Measurements from ENCODE around the gene USP7. TPM values are rescaled to one million over a fixed set of nuclear protein-coding genes. Genes with fewer than 3 reads are reported as not detected.

Gene USP7
- total and polyA plus RNA-seq, 4 donors: 13.7 to 85.6 (median 37.7) TPM

- Histone ChIP-seq H3K27ac (ENCODE audit: low read depth in 1 of 2, low read length in 2 of 2) (no peak overlapping the region), H3K27me3 (ENCODE audit: control insufficient read depth in 4 of 4, insufficient read depth in 4 of 4, low read length in 3 of 4) (no peaks in the 10 kb centered on the region), H3K9ac (ENCODE audit: low read depth in 1 of 2, low read length in 2 of 2) (no peak overlapping the region), H3K4me3 (ENCODE audit: low read depth in 1 of 3, low read length in 3 of 3) (no peak overlapping the region), H3K36me3 (ENCODE audit: control insufficient read depth in 4 of 4, insufficient read depth in 3 of 4, low read depth in 1 of 4, low read length in 3 of 4) (peaks cover 5 to 59% (median 45%) of the 10 kb centered on the region in 4 donors), H3K9me3 (ENCODE audit: control insufficient read depth in 4 of 4, low read length in 3 of 4) (no peaks in the 10 kb centered on the region), H3K4me1 (ENCODE audit: control insufficient read depth in 4 of 4, insufficient read depth in 4 of 4, low read length in 3 of 4) (peaks cover 0 to 16% (median 11%) of the 10 kb centered on the region in 4 donors)
- DNase-seq (ENCODE audit: low spot score): no peak
- TF ChIP-seq RXRA (IDR thresholded peaks at IDR 0.05) (no peak), FOXA2 (IDR thresholded peaks at IDR 0.05) (no peak), JUND (IDR thresholded peaks at IDR 0.05) (no peak), CTCF (IDR thresholded peaks at IDR 0.05; ENCODE audit: low read depth, low read length, missing input control) (no peak), ZBTB33 (IDR thresholded peaks at IDR 0.05) (no peak), REST (IDR thresholded peaks at IDR 0.05) (no peak), RAD21 (IDR thresholded peaks at IDR 0.05) (no peak), NR2F2 (IDR thresholded peaks at IDR 0.05) (no peak)
- 90% methylated on average over 6 of the region's 6 CpGs for WGBS
These were observed 42.9 kb downstream of the USP7 start for GRCh38 chr16:8920645-8921346.

GRCh38 chr16:8919934-8920462 is 43.7 kb downstream of the USP7 start:
- no peak for DNase-seq (ENCODE audit: low spot score)
- Histone ChIP-seq H3K27ac (ENCODE audit: low read depth in 1 of 2, low read length in 2 of 2) (no peak overlapping the region), H3K36me3 (ENCODE audit: control insufficient read depth in 4 of 4, insufficient read depth in 3 of 4, low read depth in 1 of 4, low read length in 3 of 4) (peaks cover 5 to 62% (median 52%) of the 10 kb centered on the region in 4 donors), H3K9ac (ENCODE audit: low read depth in 1 of 2, low read length in 2 of 2) (no peak overlapping the region), H3K4me3 (ENCODE audit: low read depth in 1 of 3, low read length in 3 of 3) (no peak overlapping the region), H3K27me3 (ENCODE audit: control insufficient read depth in 4 of 4, insufficient read depth in 4 of 4, low read length in 3 of 4) (no peaks in the 10 kb centered on the region), H3K4me1 (ENCODE audit: control insufficient read depth in 4 of 4, insufficient read depth in 4 of 4, low read length in 3 of 4) (peaks cover 0 to 15% (median 11%) of the 10 kb centered on the region in 4 donors), H3K9me3 (ENCODE audit: control insufficient read depth in 4 of 4, low read length in 3 of 4) (no peaks in the 10 kb centered on the region)
- no peak for TF ChIP-seq RXRA (IDR thresholded peaks at IDR 0.05)
- no peak for TF ChIP-seq YY1 (IDR thresholded peaks at IDR 0.05)
- no peak for TF ChIP-seq NR2F2 (IDR thresholded peaks at IDR 0.05)
- TF ChIP-seq TAF1 (conservative IDR thresholded peaks at IDR 0.05): no peak
- TF ChIP-seq JUND (IDR thresholded peaks at IDR 0.05): no peak
- no peak for TF ChIP-seq FOXA1 (IDR thresholded peaks at IDR 0.05)
- TF ChIP-seq FOXA2 (IDR thresholded peaks at IDR 0.05): no peak
- TF ChIP-seq CTCF (IDR thresholded peaks at IDR 0.05; ENCODE audit: low read depth, low read length, missing input control): no peak
- TF ChIP-seq REST (IDR thresholded peaks at IDR 0.05): no peak
- no peak for TF ChIP-seq MAX (IDR thresholded peaks at IDR 0.05)
- no peak for TF ChIP-seq EGR1 (IDR thresholded peaks at IDR 0.05; ENCODE audit: low read depth in 2 of 2)
- no peak for TF ChIP-seq ZBTB33 (IDR thresholded peaks at IDR 0.05)
- 91% methylated on average over 11 of the region's 11 CpGs for WGBS
